Ovary (tissue), 9 donors: ENCODE results near the gene SLC35D2. TPM values are rescaled to one million over a fixed set of nuclear protein-coding genes. Genes with fewer than 3 reads are reported as not detected.

Experiments
- DNase-seq, 5 donors: peaks; one replicate each; pipeline ENCODE4 v3.0.0-alpha.2; 2019 to 2020
- H3K27ac ChIP-seq, 2 donors: fragments of 200-600 bp; one replicate each; pipeline versions ENCODE4 v1.5.1 to v1.8.0; 2019 to 2022
- H3K27me3 ChIP-seq: fragments of 200-600 bp; one replicate; pipeline ENCODE4 v1.8.0; 2022
- H3K36me3 ChIP-seq: fragments of 200-600 bp; sonication (generic); one replicate; pipeline ENCODE4 v1.5.1; 2019
- H3K4me1 ChIP-seq: one replicate; pipeline ENCODE4 v1.8.1; 2013; ENCODE audit warnings: mild to moderate bottlenecking, moderate library complexity; ENCODE audit not compliant: insufficient read depth
- H3K4me3 ChIP-seq: fragments of 200-600 bp; sonication (generic); one replicate; pipeline ENCODE4 v1.5.1; 2017
- H3K9me3 ChIP-seq, 2 donors: fragments of 200-600 bp in 1 of 2; sonication (generic) in 1 of 2; one replicate each; pipeline versions ENCODE4 v1.5.1 to v1.8.1; 2013 to 2019; ENCODE audit warnings: mild to moderate bottlenecking in 1 of 2, moderate library complexity in 1 of 2
- EP300 ChIP-seq: sonication (generic); formaldehyde crosslinking; IDR thresholded peaks from one replicate; pipeline ENCODE4 v1.6.1; 2017; ENCODE audit warnings: antibody characterized with exemption
- POLR2A ChIP-seq: fragments of 450-650 bp; IDR thresholded peaks from one replicate; pipeline ENCODE4 v1.6.1; 2017; ENCODE audit warnings: antibody characterized with exemption, mild to moderate bottlenecking, moderate library complexity
- WGBS, 3 donors: extraction: QIAGEN DNeasy Blood & Tissue Kit in 1 of 3; methylation state at CpG; one replicate each; pipeline versions ENCODE4 v1.1.5 to v1.1.7; 2013 to 2017; 5-methylcytosine and 5-hydroxymethylcytosine counted together
- intact Hi-C, 4 donors: fragments of 100-400 bp; cut with DNase I; formaldehyde crosslinking; loops; one replicate each; pipeline versions ENCODE4 v1.11.0 to v1.15.1; 2022 to 2023
- polyA plus RNA-seq, 2 donors: library from polyadenylated mRNA; stranded (reverse); fragments of 200-250 nt in 1 of 2; fragments of 350-450 nt in 1 of 2; fragmentation: Illumina TruSeq in 1 of 2; extraction: RNeasy Lipid Tissue Mini Kit (QIAGEN cat#74804) in 1 of 2; gene quantifications; one replicate each; pipeline ENCODE4 v1.2.3, GENCODE V29; 2013 to 2014
- total RNA-seq, 7 donors: library from RNA; depleted of rRNA in 2 of 7; stranded (reverse); fragments of >200 nt in 2 of 7; fragmentation: NEBNext Ultra II Directional in 3 of 7; extraction: Animal tissue kit (Norgen Biotek cat#: 25700) in 3 of 7; gene quantifications; one replicate each; pipeline versions ENCODE4 v1.1.0 to v1.2.4, GENCODE V29; 2016 to 2023
- TF ChIP-seq, protein P1 (sequence below), 3 donors: fragments of 450-650 bp in 2 of 3; fragments of 200-600 bp in 1 of 3; IDR thresholded peaks; one replicate each; pipeline versions ENCODE4 v1.5.1 to v1.8.0; 2016 to 2022; ENCODE audit warnings: antibody characterized with exemption in 3 of 3, mild to moderate bottlenecking in 1 of 3
- donor health status: DM: no; HTN: no; CAD: no; lungs with moderate emphysema.
- donor health status: DM: no; HTN: no; CAD: no.
- donor health status: Bipolar disorder and iron deficiency.
- donor health status: DM: yes; HTN: yes; CAD: no.
- donor health status: DM: no; HTN: no; CAD: no.
- donor health status: DM: yes; HTN: yes; CAD: no.

The SLC35D2 gene
- total and polyA plus RNA-seq, 9 donors, result 22.1 to 36.1 (median 26.0) TPM

DNA sequence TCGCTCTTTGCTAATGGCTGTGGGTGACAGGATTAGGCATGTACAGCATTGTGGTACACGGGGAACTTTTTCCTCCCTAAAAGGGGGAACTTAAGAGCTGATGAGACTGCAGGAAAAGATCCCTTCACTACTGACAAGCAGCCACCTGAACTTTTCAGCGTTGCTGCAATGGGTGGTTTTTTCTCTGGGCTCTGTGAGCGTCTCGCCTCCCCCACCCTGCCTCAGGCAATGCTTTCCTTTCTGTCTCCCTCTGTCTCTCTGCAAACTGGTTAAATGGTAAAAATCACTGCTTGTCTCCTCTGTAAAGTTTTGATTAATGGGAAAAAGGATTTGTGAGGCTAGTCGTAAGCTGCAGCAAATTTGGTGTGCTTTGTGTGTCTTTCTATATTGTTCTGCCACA lies 101.9 kb downstream of the SLC35D2 start:
- Histone ChIP-seq H3K27ac (no peak overlapping the region), H3K27me3 (no peaks in the 10 kb centered on the region), H3K36me3 (no peaks in the 10 kb centered on the region), H3K4me1 (no peaks in the 10 kb centered on the region), H3K9me3 (no peaks in the 10 kb centered on the region), H3K4me3 (no peak overlapping the region)
- no peak for DNase-seq
- TF ChIP-seq POLR2A, result no peak
- no peak for TF ChIP-seq EP300
- TF ChIP-seq, protein P1, sequence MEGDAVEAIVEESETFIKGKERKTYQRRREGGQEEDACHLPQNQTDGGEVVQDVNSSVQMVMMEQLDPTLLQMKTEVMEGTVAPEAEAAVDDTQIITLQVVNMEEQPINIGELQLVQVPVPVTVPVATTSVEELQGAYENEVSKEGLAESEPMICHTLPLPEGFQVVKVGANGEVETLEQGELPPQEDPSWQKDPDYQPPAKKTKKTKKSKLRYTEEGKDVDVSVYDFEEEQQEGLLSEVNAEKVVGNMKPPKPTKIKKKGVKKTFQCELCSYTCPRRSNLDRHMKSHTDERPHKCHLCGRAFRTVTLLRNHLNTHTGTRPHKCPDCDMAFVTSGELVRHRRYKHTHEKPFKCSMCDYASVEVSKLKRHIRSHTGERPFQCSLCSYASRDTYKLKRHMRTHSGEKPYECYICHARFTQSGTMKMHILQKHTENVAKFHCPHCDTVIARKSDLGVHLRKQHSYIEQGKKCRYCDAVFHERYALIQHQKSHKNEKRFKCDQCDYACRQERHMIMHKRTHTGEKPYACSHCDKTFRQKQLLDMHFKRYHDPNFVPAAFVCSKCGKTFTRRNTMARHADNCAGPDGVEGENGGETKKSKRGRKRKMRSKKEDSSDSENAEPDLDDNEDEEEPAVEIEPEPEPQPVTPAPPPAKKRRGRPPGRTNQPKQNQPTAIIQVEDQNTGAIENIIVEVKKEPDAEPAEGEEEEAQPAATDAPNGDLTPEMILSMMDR (IDR thresholded peaks at IDR 0.05), result no peak
- intact Hi-C loops, result no loop called here
- WGBS, 3 donors, result 82 to 87% (median 84%) methylated on average over 6 of the region's 6 CpGs

DNA sequence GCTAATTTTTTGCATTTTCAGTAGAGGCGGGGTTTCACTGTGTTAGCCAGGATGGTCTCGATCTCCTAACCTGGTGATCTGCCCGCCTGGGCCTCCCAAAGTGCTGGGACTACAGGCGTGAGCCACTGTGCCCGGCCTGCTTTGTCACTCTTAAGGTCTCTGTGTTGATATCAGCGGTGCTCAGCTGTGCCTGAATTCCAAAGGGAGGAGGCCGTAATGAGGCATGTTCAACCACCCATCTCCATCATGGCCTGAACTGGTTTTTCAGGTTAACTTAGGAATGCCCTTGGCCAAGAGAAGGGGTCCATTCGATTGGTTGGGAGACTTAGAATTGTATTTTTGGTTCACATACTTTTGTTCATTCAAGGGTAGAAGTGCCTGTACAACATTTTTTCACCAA lies 103.6 kb downstream of the SLC35D2 start:
- Histone ChIP-seq H3K9me3 (no peaks in the 10 kb centered on the region), H3K36me3 (no peaks in the 10 kb centered on the region), H3K27me3 (no peaks in the 10 kb centered on the region), H3K4me3 (no peak overlapping the region), H3K4me1 (no peaks in the 10 kb centered on the region), H3K27ac (no peak overlapping the region)
- intact Hi-C loops, result no loop called here
- no peak for DNase-seq
- TF ChIP-seq EP300 (no peak), POLR2A (no peak)
- TF ChIP-seq, protein P1 (IDR thresholded peaks at IDR 0.05), result no peak
- WGBS, 3 donors, result 91 to 95% (median 94%) methylated on average over 8 of the region's 8 CpGs

DNA sequence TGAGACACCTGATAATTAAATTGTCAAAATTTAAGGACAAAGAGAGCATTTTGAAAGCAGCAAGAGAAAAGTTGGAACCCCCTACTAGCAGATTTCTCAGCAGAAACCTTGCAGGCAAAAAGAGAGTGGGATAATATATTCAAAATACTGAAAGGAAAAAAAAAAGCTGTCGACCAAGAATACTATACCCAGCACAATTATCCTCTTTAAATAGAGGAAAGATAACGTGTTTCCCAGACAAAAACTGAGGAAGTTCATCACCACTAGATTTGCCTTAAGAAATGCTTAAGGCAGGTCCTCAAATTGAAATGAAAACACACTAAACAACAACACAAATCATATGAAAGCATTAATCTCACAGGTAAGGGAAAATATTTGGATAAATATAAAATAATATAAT lies 108.6 kb downstream of the SLC35D2 start:
- TF ChIP-seq POLR2A (no peak), EP300 (no peak)
- TF ChIP-seq, protein P1 (IDR thresholded peaks at IDR 0.05), result no peak
- H3K4me1 ChIP-seq, result no peaks in the 10 kb centered on the region
- no peak overlapping the region for H3K27ac ChIP-seq
- 68 to 76% (median 71%) methylated on average over 2 of the region's 2 CpGs for WGBS, 3 donors
- H3K36me3 ChIP-seq, result no peaks in the 10 kb centered on the region
- no peaks in the 10 kb centered on the region for H3K9me3 ChIP-seq
- no peaks in the 10 kb centered on the region for H3K27me3 ChIP-seq
- intact Hi-C loops, result no loop called here
- no peak for DNase-seq
- no peak overlapping the region for H3K4me3 ChIP-seq

Other genes starting within 250 kb of the SLC35D2 start
- 1 to 10 TPM in 2 of 7 donors, under 1 TPM in 3, not detected in 2; 0.51 to 2.0 (median 0.67) TPM for gene HSD17B3, start 81.5 kb downstream of the SLC35D2 start, total RNA-seq
- 1 to 10 TPM in 1 of 2 donors, under 1 TPM in 1; 0.69 to 1.2 TPM for gene HSD17B3, start 81.5 kb downstream of the SLC35D2 start, polyA plus RNA-seq
- gene ZNF367, start 34.7 kb upstream of the SLC35D2 start, total RNA-seq, result 1 to 10 TPM; 1.3 to 2.4 (median 1.9) TPM
- gene ZNF367, start 34.7 kb upstream of the SLC35D2 start, polyA plus RNA-seq, result 1 to 10 TPM; 1.1 to 1.5 TPM
- 10 to 100 TPM; 10.3 to 23.4 (median 19.2) TPM for gene HABP4, start 66.5 kb upstream of the SLC35D2 start, total RNA-seq
- gene HABP4, start 66.5 kb upstream of the SLC35D2 start, polyA plus RNA-seq, result 10 to 100 TPM; 15.8 to 22.5 TPM
- gene CDC14B, start 236.1 kb upstream of the SLC35D2 start, total RNA-seq, result 10 to 100 TPM in 5 of 7 donors, 1 to 10 TPM in 2; 8.1 to 15.3 (median 11.4) TPM
- gene CDC14B, start 236.1 kb upstream of the SLC35D2 start, polyA plus RNA-seq, result 10 to 100 TPM in 1 of 2 donors, 1 to 10 TPM in 1; 5.9 to 14.9 TPM